Effector memory CD8-positive, alpha-beta T cell (primary cell): Measurements from ENCODE around the gene PLCH1.

Source experiments
- ATAC-seq: fragments of 150-1000 bp; cut with Tn5 transposase; replicated peaks from 2 replicates; pipeline ENCODE4 v1.10.0; 2021; ENCODE audit warnings: mild to moderate bottlenecking, moderate library complexity
- DNase-seq, 3 experiments: peaks; one replicate each; pipeline ENCODE4 v3.0.0; 2021
- H3K27ac Mint-ChIP-seq, 2 donors: one replicate each; pipeline ENCODE4 v1.8.0; 2022; ENCODE audit warnings: mild to moderate bottlenecking in 2 of 2, mixed read lengths in 2 of 2, moderate library complexity in 2 of 2
- H3K27me3 Mint-ChIP-seq, 2 donors: one replicate each; pipeline ENCODE4 v1.8.0; 2022; ENCODE audit warnings: mixed read lengths in 2 of 2
- H3K36me3 Mint-ChIP-seq: one replicate; pipeline ENCODE4 v1.8.0; 2022; ENCODE audit warnings: mild to moderate bottlenecking, moderate library complexity, mixed read lengths; ENCODE audit not compliant: insufficient read depth
- H3K4me1 Mint-ChIP-seq, 2 donors: one replicate each; pipeline ENCODE4 v1.8.0; 2022; ENCODE audit warnings: low read depth in 2 of 2, mixed read lengths in 2 of 2
- H3K4me3 Mint-ChIP-seq, 2 donors: one replicate each; pipeline ENCODE4 v1.8.0; 2022; ENCODE audit warnings: mild to moderate bottlenecking in 2 of 2, mixed read lengths in 2 of 2, moderate library complexity in 2 of 2
- H3K9me3 Mint-ChIP-seq, 2 donors: one replicate each; pipeline ENCODE4 v1.8.0; 2022; ENCODE audit warnings: mixed read lengths in 2 of 2

PLCH1 gene

DNA sequence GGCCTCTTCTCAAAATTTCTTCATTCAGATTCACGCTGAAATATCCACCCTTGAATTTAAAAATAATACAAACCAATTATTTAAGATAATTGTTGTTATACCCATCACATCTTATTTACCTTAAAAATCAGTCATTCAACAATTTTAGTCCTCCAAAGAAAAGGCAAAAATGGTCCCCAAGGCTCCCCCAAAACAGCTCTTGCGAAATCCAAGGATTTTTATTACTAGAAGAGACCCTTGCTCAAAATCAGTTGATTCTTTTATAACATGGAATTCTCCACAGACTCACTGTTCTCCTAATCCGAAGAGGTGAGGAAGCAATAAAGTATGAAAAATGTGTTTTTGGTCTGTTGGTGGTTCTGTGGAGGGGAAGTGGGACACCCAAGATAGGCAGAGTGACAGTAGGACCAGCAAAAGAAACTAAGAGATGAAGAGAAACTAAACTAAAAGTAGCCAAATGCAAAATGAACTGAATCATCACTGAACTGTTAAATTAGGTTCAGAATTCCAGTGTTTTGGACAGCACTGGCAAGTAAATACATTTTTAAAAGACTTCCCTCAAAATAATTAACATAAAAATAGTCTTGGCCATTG, 19.1 kb upstream of the PLCH1 start:
- Mint-ChIP-seq H3K9me3 (no peaks in the 10 kb centered on the region), H3K36me3 (peaks cover 4% of the 10 kb centered on the region), H3K4me3 (no peak overlapping the region), H3K4me1 (no peaks in the 10 kb centered on the region), H3K27me3 (no peaks in the 10 kb centered on the region), H3K27ac (no peak overlapping the region)
- DNase-seq = no peak
- no peak for ATAC-seq

DNA sequence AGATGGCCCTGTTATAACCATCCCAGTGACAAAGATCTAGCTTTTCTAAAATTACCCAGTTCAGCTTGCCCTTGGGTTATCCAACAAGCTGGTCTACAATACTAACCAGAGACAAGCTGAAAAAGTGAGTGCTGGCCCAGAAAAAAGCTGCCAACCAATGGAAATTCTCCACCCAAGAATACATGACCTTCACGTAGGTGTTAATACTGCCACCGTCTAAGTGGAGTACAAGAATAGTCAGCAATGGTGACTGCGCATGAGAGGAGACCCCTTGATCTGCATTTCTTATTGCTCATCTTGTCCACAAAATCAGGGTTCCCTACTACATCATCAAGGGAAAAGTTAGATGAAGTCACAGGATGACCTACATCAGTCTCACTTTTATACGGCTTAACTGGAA, 15.8 kb upstream of the PLCH1 start:
- ATAC-seq = no peak
- Mint-ChIP-seq H3K36me3 (peaks cover 4% of the 10 kb centered on the region), H3K27me3 (no peaks in the 10 kb centered on the region), H3K4me1 (no peaks in the 10 kb centered on the region), H3K4me3 (no peak overlapping the region), H3K9me3 (no peaks in the 10 kb centered on the region), H3K27ac (no peak overlapping the region)
- no peak for DNase-seq

DNA sequence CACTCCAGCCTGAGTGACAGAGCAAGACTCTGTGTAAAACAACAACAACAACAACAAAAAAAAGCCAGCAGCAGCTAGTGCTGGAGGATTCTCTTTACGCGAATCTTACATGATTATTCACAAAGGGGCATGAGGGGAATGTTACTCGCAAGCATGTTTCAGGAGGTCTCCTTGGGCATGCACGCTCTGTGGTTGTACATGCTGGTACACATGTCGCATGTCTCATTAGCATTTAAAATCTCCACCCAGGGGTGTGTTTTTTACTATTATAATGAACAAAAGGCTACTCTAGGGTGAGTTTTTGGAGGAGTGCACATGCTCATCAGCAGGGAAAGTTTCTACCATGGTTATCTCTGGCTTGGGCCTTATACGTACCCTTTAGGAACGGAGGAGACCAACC, 12.7 kb upstream of the PLCH1 start:
- Mint-ChIP-seq H3K27me3 (no peaks in the 10 kb centered on the region), H3K4me1 (no peaks in the 10 kb centered on the region), H3K4me3 (no peak overlapping the region), H3K9me3 (no peaks in the 10 kb centered on the region), H3K36me3 (no peaks in the 10 kb centered on the region), H3K27ac (no peak overlapping the region)
- ATAC-seq (no peak), DNase-seq (no peak)

DNA sequence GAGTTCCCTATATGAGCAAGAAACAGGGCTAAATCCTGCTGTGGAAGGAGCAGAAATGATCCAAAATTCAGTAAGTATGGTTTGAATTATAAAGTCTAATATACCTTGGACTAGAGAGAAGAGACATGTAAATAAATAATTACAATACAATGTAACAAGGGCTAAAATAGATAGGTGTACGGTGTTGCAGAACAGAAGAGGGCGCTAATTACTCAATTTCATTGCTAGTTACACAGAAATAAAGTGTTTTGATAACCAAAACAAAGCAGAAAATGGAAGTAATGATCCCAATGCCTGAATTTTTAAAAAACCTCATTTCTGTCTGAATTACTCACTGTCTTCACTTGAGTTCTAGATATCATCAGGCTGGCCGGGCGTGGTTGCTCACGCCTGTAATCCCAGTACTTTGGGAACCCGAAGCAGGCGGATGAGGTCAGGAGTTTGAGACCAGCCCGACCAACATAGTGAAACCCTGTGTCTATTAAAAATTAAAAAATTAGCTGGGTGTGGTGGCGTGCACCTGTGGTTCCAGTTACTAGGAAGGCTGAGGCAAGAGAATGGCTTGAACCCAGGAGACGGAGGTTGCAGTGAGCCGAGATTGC, 8.3 kb upstream of the PLCH1 start:
- ATAC-seq = no peak
- Mint-ChIP-seq H3K36me3 (no peaks in the 10 kb centered on the region), H3K4me3 (no peak overlapping the region), H3K27me3 (no peaks in the 10 kb centered on the region), H3K9me3 (no peaks in the 10 kb centered on the region), H3K4me1 (no peaks in the 10 kb centered on the region), H3K27ac (no peak overlapping the region)
- DNase-seq = no peak

DNA sequence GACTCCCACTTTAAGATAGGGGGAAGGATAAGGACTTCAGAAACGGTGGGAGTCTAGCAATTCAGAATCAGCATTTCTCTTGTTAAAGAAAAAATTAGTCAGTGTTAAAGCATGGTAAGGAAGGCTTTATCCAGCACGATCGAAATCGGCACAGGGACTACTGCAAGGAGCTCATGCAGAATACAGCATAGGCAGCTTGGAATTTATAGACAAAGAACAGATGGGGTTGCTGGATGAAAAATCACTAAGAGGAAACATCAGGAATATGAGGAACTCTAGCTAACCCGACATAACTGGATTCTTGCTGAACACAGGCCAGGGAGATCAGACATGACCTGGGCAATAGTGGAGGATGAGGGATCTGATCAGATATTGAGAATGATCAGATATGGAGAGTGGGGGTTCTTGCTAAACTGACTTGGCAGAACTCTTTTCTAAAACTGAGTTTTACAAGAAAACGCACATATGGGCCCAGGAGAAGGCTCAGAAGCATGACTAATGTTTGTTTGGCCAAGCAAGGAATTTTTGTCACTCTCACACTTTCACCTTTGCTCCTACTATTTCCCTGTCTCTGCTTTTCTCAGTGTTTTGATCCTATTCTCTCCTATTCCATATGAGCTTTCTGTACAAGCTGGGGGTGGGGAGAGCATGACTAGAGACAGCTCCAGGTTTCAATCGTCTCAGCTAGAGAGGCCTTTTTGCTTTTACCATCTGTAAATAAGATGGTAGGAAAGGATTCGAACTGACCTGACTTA, 3.9 kb upstream of the PLCH1 start:
- peaks cover 32 to 35% of the 10 kb centered on the region in 2 donors for H3K27me3 Mint-ChIP-seq
- H3K9me3 Mint-ChIP-seq = no peaks in the 10 kb centered on the region
- H3K4me1 Mint-ChIP-seq = peaks cover 12% of the 10 kb centered on the region in 2 donors
- no peak overlapping the region for H3K4me3 Mint-ChIP-seq
- ATAC-seq (no peak), DNase-seq (no peak)
- no peaks in the 10 kb centered on the region for H3K36me3 Mint-ChIP-seq
- H3K27ac Mint-ChIP-seq = no peak overlapping the region

DNA sequence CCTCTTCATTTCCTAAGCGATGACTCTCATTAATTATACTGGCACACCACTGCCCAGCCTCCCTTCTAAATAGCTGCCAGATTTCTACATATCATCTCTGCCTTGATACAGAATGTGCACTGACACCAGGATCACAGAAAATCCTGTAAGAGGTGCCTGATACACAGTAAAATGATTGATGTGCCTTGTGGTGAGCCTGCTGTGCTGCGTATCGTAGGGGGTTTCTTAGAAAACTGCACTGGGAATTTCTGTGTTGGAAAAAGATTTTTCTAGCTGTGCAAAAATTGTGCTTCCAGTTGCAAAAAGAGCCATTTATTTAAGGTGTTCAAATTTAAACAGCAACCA, 3.0 kb upstream of the PLCH1 start:
- H3K36me3 Mint-ChIP-seq = no peaks in the 10 kb centered on the region
- ATAC-seq = no peak
- H3K4me3 Mint-ChIP-seq = no peak overlapping the region

DNA sequence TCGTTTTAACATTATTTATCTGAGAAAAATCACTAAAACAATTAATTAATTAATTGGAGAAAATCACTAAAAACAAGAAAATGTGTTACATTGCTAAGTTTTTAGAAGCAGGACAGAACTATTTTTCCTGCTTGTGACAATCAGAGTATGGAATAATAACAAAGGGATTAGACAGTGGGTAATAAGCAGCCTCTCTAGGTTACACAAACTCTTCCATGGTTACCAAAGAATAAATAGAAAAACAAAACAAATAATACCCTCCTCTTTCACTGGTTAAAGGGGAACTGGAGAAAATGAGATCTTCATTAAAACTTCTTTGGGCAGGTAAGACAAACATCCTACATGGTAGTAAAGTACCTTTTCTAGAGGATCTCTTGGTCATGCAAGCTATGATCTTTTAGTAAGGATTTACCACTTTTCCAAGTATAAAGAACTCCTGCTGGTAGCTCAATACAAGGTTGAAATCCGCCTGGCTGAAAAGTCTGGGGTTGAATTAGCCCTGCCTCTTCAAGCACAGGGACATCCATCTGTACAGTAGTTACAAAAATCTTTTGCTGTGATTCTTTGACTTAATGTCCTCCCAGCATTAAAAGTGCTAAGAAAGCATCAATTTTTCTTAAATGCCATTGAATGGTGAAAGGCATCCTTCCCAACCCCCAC, 2.5 kb upstream of the PLCH1 start:
- Mint-ChIP-seq H3K36me3 (no peaks in the 10 kb centered on the region), H3K9me3 (no peaks in the 10 kb centered on the region), H3K4me1 (peaks cover 15 to 16% of the 10 kb centered on the region in 2 donors), H3K27me3 (peaks cover 45 to 49% of the 10 kb centered on the region in 2 donors), H3K4me3 (no peak overlapping the region), H3K27ac (no peak overlapping the region)
- no peak for ATAC-seq
- no peak for DNase-seq

More for the DNA sequence above, 3.0 kb upstream of the PLCH1 start:
- Mint-ChIP-seq H3K9me3 (no peaks in the 10 kb centered on the region), H3K27me3 (peaks cover 40 to 44% of the 10 kb centered on the region in 2 donors), H3K27ac (no peak overlapping the region), H3K4me1 (peaks cover 15 to 16% of the 10 kb centered on the region in 2 donors)
- no peak for DNase-seq

DNA sequence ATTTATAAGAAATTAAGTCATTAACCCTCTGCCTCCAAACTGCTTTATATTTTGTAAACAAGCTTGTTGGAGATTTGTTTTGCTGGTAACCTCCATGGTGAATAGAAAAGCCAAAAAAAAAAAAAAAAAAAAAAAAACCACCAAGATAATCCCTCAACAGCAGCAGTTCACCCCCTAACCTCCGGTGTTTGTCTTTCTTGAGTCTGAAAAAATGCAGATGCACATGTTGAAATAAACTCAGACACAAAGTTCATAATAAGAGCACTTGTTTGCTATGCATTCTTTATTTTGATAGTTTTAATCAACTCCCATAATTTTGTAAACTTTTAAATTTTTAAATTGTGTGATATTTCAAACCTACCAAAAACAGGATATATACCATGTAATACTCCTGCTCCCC, 1.8 kb upstream of the PLCH1 start:
- Mint-ChIP-seq H3K4me1 (peaks cover 15 to 16% of the 10 kb centered on the region in 2 donors), H3K27me3 (peaks cover 49 to 54% of the 10 kb centered on the region in 2 donors), H3K36me3 (no peaks in the 10 kb centered on the region), H3K4me3 (no peak overlapping the region), H3K9me3 (no peaks in the 10 kb centered on the region), H3K27ac (no peak overlapping the region)
- ATAC-seq (no peak), DNase-seq (no peak)

DNA sequence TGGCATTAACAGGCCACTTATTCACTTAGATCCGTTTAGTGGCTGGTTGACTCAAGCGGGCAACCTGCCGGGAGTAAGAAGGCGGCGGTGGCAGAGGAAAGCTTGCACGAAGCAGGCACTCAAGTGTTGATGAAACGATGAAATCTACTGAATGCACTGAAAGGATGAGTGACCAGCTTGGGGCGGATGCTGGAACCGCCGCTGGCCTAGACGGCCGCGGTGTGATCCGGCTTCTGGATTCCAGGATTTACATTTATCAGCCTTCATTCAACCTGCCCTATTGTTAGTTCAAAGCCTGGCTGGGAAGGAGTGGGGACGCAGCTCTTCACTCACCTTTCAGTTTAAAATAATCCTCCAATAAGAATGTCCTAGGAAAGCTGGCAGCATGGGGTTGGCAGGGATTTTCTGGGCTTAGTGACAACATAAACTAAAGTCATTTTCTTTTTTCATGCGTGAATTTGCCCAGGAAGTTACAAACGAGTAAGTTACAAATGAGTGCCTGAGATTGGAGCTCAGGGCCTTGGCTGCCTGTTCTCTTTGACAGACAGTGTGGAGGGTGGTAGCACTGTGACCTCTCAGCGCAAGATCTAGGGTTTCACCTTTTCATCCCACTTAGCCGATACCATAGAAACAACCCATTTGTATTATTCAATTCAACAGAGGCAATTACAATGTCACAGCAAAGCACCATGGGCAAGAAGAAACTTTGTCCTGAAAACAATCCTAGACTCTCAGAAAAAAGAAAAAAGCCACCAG, 1.1 kb upstream of the PLCH1 start:
- DNase-seq = no peak
- no peak overlapping the region for H3K27ac Mint-ChIP-seq
- H3K9me3 Mint-ChIP-seq = no peaks in the 10 kb centered on the region
- no peaks in the 10 kb centered on the region for H3K36me3 Mint-ChIP-seq
- H3K4me1 Mint-ChIP-seq = peaks cover 15 to 16% of the 10 kb centered on the region in 2 donors
- peaks cover 52 to 57% of the 10 kb centered on the region in 2 donors for H3K27me3 Mint-ChIP-seq
- no peak for ATAC-seq
- peak overlapping the region; percentile 85 to 92 for H3K4me3 Mint-ChIP-seq

DNA sequence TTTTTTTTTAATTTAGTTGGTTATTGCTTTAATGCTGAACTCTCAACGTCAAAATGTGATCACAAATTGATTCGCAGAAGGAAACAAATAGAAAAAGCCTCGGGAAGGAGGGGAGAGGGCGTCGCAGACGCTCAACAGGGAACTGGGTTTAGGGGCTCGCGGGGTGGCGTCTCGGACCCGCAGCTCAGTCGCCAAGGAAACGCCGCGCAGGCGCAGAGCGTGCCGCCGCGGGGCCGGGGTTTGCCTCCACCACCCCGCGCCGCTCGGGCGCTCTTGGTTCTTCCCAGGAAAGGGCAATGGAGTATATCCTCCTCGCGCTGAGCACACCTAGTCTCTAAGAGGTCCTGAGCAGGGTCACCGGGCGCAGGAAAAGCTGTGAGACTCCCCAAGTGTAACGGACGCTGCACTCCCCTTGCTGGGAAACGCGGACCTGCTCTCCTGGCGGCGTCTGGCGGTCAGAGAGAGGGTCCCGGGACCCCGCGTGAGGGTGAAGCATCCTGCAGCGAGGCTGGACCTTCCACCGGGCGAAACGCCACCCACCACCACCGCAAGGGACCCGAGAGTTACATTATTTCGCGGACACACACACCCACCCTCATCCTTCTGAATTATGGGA, 753 bp downstream of the PLCH1 start:
- ATAC-seq (peak; percentile 36), DNase-seq (peak; percentile 6 to 7 (median 7))
- no peaks in the 10 kb centered on the region for H3K9me3 Mint-ChIP-seq
- peaks cover 15 to 16% of the 10 kb centered on the region in 2 donors for H3K4me1 Mint-ChIP-seq
- peak overlapping the region; percentile 85 to 92 for H3K4me3 Mint-ChIP-seq
- H3K36me3 Mint-ChIP-seq = no peaks in the 10 kb centered on the region
- H3K27ac Mint-ChIP-seq = peak overlapping the region; percentile 47 to 57
- peaks cover 65 to 76% of the 10 kb centered on the region in 2 donors for H3K27me3 Mint-ChIP-seq

DNA sequence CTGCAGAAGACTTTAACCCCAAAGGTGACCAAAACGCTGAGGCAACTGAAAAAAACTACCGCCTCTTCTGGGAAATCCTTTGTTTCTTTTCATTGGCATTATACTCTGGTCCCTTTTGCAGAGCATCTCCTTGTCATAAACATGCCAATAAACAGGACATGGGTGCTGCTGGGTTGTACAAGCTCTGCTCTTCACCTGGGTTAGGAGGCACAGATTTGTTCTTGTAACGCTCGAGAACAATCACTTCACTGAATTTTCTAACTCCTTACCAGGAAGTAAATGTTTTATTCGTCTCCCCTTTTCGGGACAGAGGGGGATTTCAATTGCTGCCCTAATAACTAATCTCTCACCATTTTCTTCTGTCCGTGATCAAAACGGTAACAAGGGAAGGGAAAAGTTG, 1.3 kb downstream of the PLCH1 start:
- peaks cover 15 to 16% of the 10 kb centered on the region in 2 donors for H3K4me1 Mint-ChIP-seq
- DNase-seq = no peak
- H3K27ac Mint-ChIP-seq = peak overlapping the region in 1 of 2 donors; percentile 47

DNA sequence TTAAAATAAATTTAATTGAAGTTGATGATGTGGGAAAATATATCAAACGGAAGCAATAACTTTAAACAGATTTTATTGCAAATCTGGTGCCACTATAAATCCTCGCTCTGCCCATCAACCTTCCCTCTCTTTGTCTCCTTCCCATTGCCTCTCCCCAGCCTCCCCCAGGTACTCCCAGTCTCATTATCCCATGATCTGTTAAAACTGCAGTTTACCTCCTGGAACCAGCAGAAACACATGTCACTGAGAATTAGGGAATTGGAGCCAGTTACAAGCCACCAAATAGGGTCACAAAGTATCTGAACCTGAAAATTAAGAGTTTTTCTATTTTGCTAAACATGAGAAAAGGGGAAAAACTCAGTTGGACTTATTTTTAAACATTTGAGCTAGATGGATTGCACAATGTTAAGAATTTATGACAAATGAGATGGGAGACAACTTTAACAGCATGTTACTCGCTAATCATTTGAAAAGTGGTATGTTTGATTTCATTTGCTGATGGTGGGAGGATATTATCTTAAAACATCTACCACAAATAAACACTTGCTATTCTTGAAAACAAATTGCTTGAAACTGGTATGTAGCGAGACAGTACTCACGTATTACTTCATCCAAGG, 2.4 kb downstream of the PLCH1 start:
- Mint-ChIP-seq H3K36me3 (peaks cover 4% of the 10 kb centered on the region), H3K27me3 (peaks cover 76 to 92% of the 10 kb centered on the region in 2 donors), H3K27ac (no peak overlapping the region), H3K9me3 (no peaks in the 10 kb centered on the region), H3K4me3 (peak overlapping the region; percentile 65 to 92), H3K4me1 (peaks cover 16 to 18% of the 10 kb centered on the region in 2 donors)
- ATAC-seq (no peak), DNase-seq (no peak)

More for the DNA sequence above, 1.3 kb downstream of the PLCH1 start:
- H3K27me3 Mint-ChIP-seq = peaks cover 67 to 81% of the 10 kb centered on the region in 2 donors
- peak overlapping the region; percentile 85 to 92 for H3K4me3 Mint-ChIP-seq
- ATAC-seq = no peak
- no peaks in the 10 kb centered on the region for H3K9me3 Mint-ChIP-seq
- H3K36me3 Mint-ChIP-seq = no peaks in the 10 kb centered on the region
